ENCODE results near the gene POFUT2. TPM values are rescaled to one million over a fixed set of nuclear protein-coding genes. Genes with fewer than 3 reads are reported as not detected.
A peak's percentile ranks its signal among the peaks of the same experiment; 100 is the strongest.

The POFUT2 gene
- total and polyA plus RNA-seq, 9 donors = 25.7 to 52.9 (median 40.1) TPM

GRCh38 chr21:45335761-45336534 is 48.3 kb upstream of the POFUT2 start:
- H3K27me3 ChIP-seq = no peaks in the 10 kb centered on the region
- H3K4me1 ChIP-seq (ENCODE audit: insufficient read depth) = no peaks in the 10 kb centered on the region
- TF ChIP-seq CTCF (IDR thresholded peaks at IDR 0.05) (no peak), POLR2A (IDR thresholded peaks at IDR 0.05) (no peak), EP300 (IDR thresholded peaks at IDR 0.05) (no peak)
- no peaks in the 10 kb centered on the region for H3K9me3 ChIP-seq
- no peak overlapping the region for H3K4me3 ChIP-seq
- H3K27ac ChIP-seq = no peak overlapping the region
- DNase-seq = peak in 4 of 5 donors; percentile 8 to 31 (median 28)
- H3K36me3 ChIP-seq = no peaks in the 10 kb centered on the region
- intact Hi-C loops (cut with DNase I) = no loop called here
- WGBS, 3 donors = 89 to 91% (median 90%) methylated on average over 19 of the region's 19 CpGs

DNA sequence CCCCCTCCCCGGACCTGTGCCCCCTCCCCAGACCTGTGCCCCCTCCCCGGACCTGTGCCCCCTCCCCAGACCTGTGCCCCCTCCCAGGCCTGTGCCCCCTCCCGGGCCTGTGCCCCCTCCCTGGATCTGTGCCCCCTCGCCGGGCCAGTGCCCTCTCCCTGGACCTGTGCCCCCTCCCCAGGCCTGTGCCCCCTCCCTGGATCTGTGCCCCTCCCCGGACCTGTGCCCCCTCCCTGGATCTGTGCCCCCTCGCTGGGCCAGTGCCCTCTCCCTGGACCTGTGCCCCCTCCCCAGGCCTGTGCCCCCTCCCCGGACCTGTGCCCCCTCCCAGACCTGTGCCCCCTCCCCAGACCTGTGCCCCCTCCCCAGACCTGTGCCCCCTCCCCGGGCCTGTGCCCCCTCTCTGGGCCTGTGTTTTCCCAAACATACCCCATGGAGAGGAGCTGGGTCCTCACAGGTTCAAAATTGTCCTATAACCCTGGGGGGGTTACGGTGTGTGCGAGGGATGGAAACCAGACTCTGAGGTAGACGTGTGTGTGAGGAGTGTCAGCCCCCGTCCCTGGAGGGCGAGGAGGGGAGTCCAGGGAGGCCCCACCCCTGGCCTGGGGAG is 47.6 kb upstream of the POFUT2 start:
- no peaks in the 10 kb centered on the region for H3K27me3 ChIP-seq
- no peak overlapping the region for H3K27ac ChIP-seq
- 81 to 97% (median 91%) methylated on average over 6 to 14 of the region's 14 CpGs for WGBS, 3 donors
- peaks cover 3% of the 10 kb centered on the region for H3K4me1 ChIP-seq (ENCODE audit: insufficient read depth)
- no peak overlapping the region for H3K4me3 ChIP-seq
- TF ChIP-seq EP300 (IDR thresholded peaks at IDR 0.05) = no peak
- TF ChIP-seq CTCF (IDR thresholded peaks at IDR 0.05) = no peak
- TF ChIP-seq POLR2A (IDR thresholded peaks at IDR 0.05) = no peak
- no peaks in the 10 kb centered on the region for H3K36me3 ChIP-seq
- DNase-seq = peak in 3 of 5 donors; percentile 23 to 41 (median 30)
- intact Hi-C loops (cut with DNase I) = no loop called here
- no peaks in the 10 kb centered on the region for H3K9me3 ChIP-seq

DNA sequence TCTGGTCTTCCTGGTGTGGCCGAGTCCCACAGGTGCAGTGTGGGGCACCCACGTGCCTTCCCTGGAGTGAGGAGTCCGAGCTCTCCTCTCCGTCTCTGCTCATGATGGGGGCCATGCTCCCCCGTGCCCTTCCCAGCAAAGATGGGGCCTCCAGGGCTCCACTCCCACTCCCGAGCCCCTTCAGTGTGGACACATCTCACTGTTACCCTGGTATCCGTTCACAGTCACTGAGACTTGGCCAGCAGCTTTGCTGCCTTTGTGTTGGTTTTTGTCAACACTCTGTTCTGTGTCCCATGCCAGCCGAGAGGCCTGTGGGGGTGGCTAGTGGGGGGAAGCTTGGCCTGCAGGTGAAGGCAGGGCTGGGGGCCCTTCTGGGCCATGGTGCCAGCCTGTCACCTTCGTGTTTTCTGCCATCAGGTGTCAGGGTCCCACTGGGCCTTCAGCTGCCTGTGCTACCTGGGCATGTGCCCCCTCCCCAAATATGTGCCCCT is 46.9 kb upstream of the POFUT2 start:
- no peak overlapping the region for H3K27ac ChIP-seq
- H3K27me3 ChIP-seq = no peaks in the 10 kb centered on the region
- H3K4me1 ChIP-seq (ENCODE audit: insufficient read depth) = peaks cover 5% of the 10 kb centered on the region
- no peaks in the 10 kb centered on the region for H3K36me3 ChIP-seq
- H3K9me3 ChIP-seq = no peaks in the 10 kb centered on the region
- TF ChIP-seq CTCF (IDR thresholded peaks at IDR 0.05) = no peak
- no peak for TF ChIP-seq EP300 (IDR thresholded peaks at IDR 0.05)
- TF ChIP-seq POLR2A (IDR thresholded peaks at IDR 0.05) = no peak
- DNase-seq = peak in 4 of 5 donors; percentile 8 to 31 (median 22)
- no peak overlapping the region for H3K4me3 ChIP-seq
- intact Hi-C loops (cut with DNase I) = no loop called here
- 88 to 95% (median 94%) methylated on average over 9 of the region's 9 CpGs for WGBS, 3 donors

GRCh38 chr21:45334134-45334533 is 46.4 kb upstream of the POFUT2 start:
- H3K9me3 ChIP-seq = no peaks in the 10 kb centered on the region
- intact Hi-C loops (cut with DNase I) = no loop called here
- TF ChIP-seq CTCF (IDR thresholded peaks at IDR 0.05) = no peak
- no peak for TF ChIP-seq POLR2A (IDR thresholded peaks at IDR 0.05)
- TF ChIP-seq EP300 (IDR thresholded peaks at IDR 0.05) = no peak
- no peak overlapping the region for H3K4me3 ChIP-seq
- no peak overlapping the region for H3K27ac ChIP-seq
- peaks cover 5% of the 10 kb centered on the region for H3K4me1 ChIP-seq (ENCODE audit: insufficient read depth)
- H3K36me3 ChIP-seq = no peaks in the 10 kb centered on the region
- peak in 4 of 5 donors; percentile 7 to 32 (median 20) for DNase-seq
- 87 to 91% (median 90%) methylated on average over 8 of the region's 8 CpGs for WGBS, 3 donors
- H3K27me3 ChIP-seq = no peaks in the 10 kb centered on the region

Data from ovary (tissue), 9 donors.